ENCODE data around the gene TTLL5.

The TTLL5 gene

GRCh38 chr14:75734854-75735253 is 73.8 kb downstream of the TTLL5 start:
- no peaks in the 10 kb centered on the region for H3K27me3 ChIP-seq (ENCODE audit: insufficient read depth, low read depth)
- no peaks in the 10 kb centered on the region for H3K4me1 ChIP-seq (ENCODE audit: low read depth, poor library complexity, severe bottlenecking)

GRCh38 chr14:75736845-75737485 is 75.9 kb downstream of the TTLL5 start:
- no peak overlapping the region for H3K9ac ChIP-seq
- no peaks in the 10 kb centered on the region for H3K79me2 ChIP-seq (ENCODE audit: insufficient read depth, low read depth)
- TF ChIP-seq, protein P1, sequence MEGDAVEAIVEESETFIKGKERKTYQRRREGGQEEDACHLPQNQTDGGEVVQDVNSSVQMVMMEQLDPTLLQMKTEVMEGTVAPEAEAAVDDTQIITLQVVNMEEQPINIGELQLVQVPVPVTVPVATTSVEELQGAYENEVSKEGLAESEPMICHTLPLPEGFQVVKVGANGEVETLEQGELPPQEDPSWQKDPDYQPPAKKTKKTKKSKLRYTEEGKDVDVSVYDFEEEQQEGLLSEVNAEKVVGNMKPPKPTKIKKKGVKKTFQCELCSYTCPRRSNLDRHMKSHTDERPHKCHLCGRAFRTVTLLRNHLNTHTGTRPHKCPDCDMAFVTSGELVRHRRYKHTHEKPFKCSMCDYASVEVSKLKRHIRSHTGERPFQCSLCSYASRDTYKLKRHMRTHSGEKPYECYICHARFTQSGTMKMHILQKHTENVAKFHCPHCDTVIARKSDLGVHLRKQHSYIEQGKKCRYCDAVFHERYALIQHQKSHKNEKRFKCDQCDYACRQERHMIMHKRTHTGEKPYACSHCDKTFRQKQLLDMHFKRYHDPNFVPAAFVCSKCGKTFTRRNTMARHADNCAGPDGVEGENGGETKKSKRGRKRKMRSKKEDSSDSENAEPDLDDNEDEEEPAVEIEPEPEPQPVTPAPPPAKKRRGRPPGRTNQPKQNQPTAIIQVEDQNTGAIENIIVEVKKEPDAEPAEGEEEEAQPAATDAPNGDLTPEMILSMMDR (conservative IDR thresholded peaks at IDR 0.05; ENCODE audit: low read depth, low read length) = no peak

More at GRCh38 chr14:75734854-75735253, 73.8 kb downstream of the TTLL5 start:
- Histone ChIP-seq H3K36me3 (ENCODE audit: insufficient read depth) (no peaks in the 10 kb centered on the region), H4K20me1 (ENCODE audit: insufficient read depth) (no peaks in the 10 kb centered on the region), H3K4me2 (no peak overlapping the region), H3K9ac (no peak overlapping the region), H3K27ac (no peak overlapping the region), H3K79me2 (ENCODE audit: insufficient read depth, low read depth) (no peaks in the 10 kb centered on the region), H3K4me3 (IDR thresholded peaks at IDR 0.05; ENCODE audit: insufficient read depth, low read depth, low read length) (no peak overlapping the region), H2AFZ (ENCODE audit: low read depth) (no peak overlapping the region)
- TF ChIP-seq, protein P1 (conservative IDR thresholded peaks at IDR 0.05; ENCODE audit: low read depth, low read length) = no peak

GRCh38 chr14:75738192-75738591 is 77.1 kb downstream of the TTLL5 start:
- H3K4me2 ChIP-seq = no peak overlapping the region
- TF ChIP-seq, protein P1 (conservative IDR thresholded peaks at IDR 0.05; ENCODE audit: low read depth, low read length) = no peak
- no peak overlapping the region for H3K9ac ChIP-seq
- H2AFZ ChIP-seq (ENCODE audit: low read depth) = no peak overlapping the region
- H3K36me3 ChIP-seq (ENCODE audit: insufficient read depth) = no peaks in the 10 kb centered on the region
- no peak overlapping the region for H3K4me3 ChIP-seq (IDR thresholded peaks at IDR 0.05; ENCODE audit: insufficient read depth, low read depth, low read length)
- H3K79me2 ChIP-seq (ENCODE audit: insufficient read depth, low read depth) = no peaks in the 10 kb centered on the region
- no peaks in the 10 kb centered on the region for H4K20me1 ChIP-seq (ENCODE audit: insufficient read depth)
- H3K27ac ChIP-seq = no peak overlapping the region
- H3K4me1 ChIP-seq (ENCODE audit: low read depth, poor library complexity, severe bottlenecking) = no peaks in the 10 kb centered on the region
- H3K27me3 ChIP-seq (ENCODE audit: insufficient read depth, low read depth) = no peaks in the 10 kb centered on the region

More at GRCh38 chr14:75736845-75737485, 75.9 kb downstream of the TTLL5 start:
- Histone ChIP-seq H4K20me1 (ENCODE audit: insufficient read depth) (no peaks in the 10 kb centered on the region), H3K4me3 (IDR thresholded peaks at IDR 0.05; ENCODE audit: insufficient read depth, low read depth, low read length) (no peak overlapping the region), H3K4me1 (ENCODE audit: low read depth, poor library complexity, severe bottlenecking) (no peaks in the 10 kb centered on the region), H3K27ac (no peak overlapping the region), H3K27me3 (ENCODE audit: insufficient read depth, low read depth) (no peaks in the 10 kb centered on the region), H3K36me3 (ENCODE audit: insufficient read depth) (no peaks in the 10 kb centered on the region), H3K4me2 (no peak overlapping the region), H2AFZ (ENCODE audit: low read depth) (no peak overlapping the region)

DNA sequence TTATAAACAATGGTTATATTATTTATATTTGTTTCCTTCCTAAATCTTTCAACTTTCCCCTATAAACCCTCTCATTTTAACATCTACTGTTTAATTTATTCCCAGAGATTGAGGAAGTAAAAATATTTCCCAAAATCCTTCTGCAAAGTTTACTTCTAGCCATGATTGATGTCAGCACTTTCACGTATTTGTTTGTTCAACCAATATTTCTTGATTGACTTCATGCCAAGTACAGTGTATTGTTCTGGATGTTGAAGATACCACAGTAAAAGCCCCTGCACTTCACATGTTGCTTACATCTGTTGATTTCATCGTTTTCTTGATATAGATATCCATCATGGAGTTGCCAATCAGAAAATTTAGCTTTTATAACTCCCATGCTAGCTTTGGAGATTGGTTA is 81.8 kb downstream of the TTLL5 start:
- H3K27ac ChIP-seq = no peak overlapping the region
- H3K9ac ChIP-seq = no peak overlapping the region
- no peak overlapping the region for H2AFZ ChIP-seq (ENCODE audit: low read depth)
- no peak overlapping the region for H3K4me2 ChIP-seq
- H3K27me3 ChIP-seq (ENCODE audit: insufficient read depth, low read depth) = no peaks in the 10 kb centered on the region
- H3K4me1 ChIP-seq (ENCODE audit: low read depth, poor library complexity, severe bottlenecking) = no peaks in the 10 kb centered on the region
- H4K20me1 ChIP-seq (ENCODE audit: insufficient read depth) = no peaks in the 10 kb centered on the region
- TF ChIP-seq, protein P1 (conservative IDR thresholded peaks at IDR 0.05; ENCODE audit: low read depth, low read length) = no peak
- H3K4me3 ChIP-seq (IDR thresholded peaks at IDR 0.05; ENCODE audit: insufficient read depth, low read depth, low read length) = no peak overlapping the region
- H3K79me2 ChIP-seq (ENCODE audit: insufficient read depth, low read depth) = no peaks in the 10 kb centered on the region
- H3K36me3 ChIP-seq (ENCODE audit: insufficient read depth) = no peaks in the 10 kb centered on the region

Measured in KMS-11 (cell line).